Activated CD8-positive, alpha-beta memory T cell treated with anti-CD3 and anti-CD28 coated beads, Interleukin-2, amount 50 U/mL, for 24 hours (primary cell): ENCODE results near the gene RAB40C.

Experiments
- DNase-seq: peaks from one replicate; pipeline ENCODE4 v3.0.0-alpha.2; 2020; ENCODE audit errors: extremely low read depth

The RAB40C gene

GRCh38 chr16:616733-617586, 27.1 kb downstream of the RAB40C start:
- DNase-seq, result no peak

GRCh38 chr16:617855-618254, 28.0 kb downstream of the RAB40C start:
- no peak for DNase-seq

- DNase-seq, result no peak
These were observed 29.7 kb downstream of the RAB40C start for GRCh38 chr16:619476-620100.

GRCh38 chr16:620700-621525, 31.0 kb downstream of the RAB40C start:
- DNase-seq, result no peak

- no peak for DNase-seq
These were observed 31.8 kb downstream of the RAB40C start for GRCh38 chr16:621526-622105.

- no peak for DNase-seq
These were observed 33.0 kb downstream of the RAB40C start for GRCh38 chr16:622920-623280.

GRCh38 chr16:624526-625070, 34.7 kb downstream of the RAB40C start:
- no peak for DNase-seq

GRCh38 chr16:625117-625976, 35.5 kb downstream of the RAB40C start:
- no peak for DNase-seq

- DNase-seq, result no peak
These were observed 36.3 kb downstream of the RAB40C start for GRCh38 chr16:625977-626765.

GRCh38 chr16:626787-627453, 37.1 kb downstream of the RAB40C start:
- no peak for DNase-seq

- no peak for DNase-seq
These were observed 37.8 kb downstream of the RAB40C start for GRCh38 chr16:627454-628239.

- no peak for DNase-seq
These were observed 38.6 kb downstream of the RAB40C start for GRCh38 chr16:628321-629061.

GRCh38 chr16:629185-629832, 39.4 kb downstream of the RAB40C start:
- no peak for DNase-seq

- DNase-seq, result no peak
These were observed 40.0 kb downstream of the RAB40C start for GRCh38 chr16:629833-630248.

- DNase-seq, result no peak
These were observed 40.5 kb downstream of the RAB40C start for GRCh38 chr16:630249-630814.

GRCh38 chr16:630815-631405, 41.0 kb downstream of the RAB40C start, which contains the start of gene WFIKKN1:
Gene WFIKKN1 (plus strand): TSS chr16:630985. CDS start chr16:631254, 269 bp downstream.
- DNase-seq, result no peak
